Left ventricle myocardium superior (tissue), 1 donor: Measurements from ENCODE around the gene CAPN15. TPM values are rescaled to one million over a fixed set of nuclear protein-coding genes. Genes with fewer than 3 reads are reported as not detected.
"Not testable (repeated sequence)": the region's sequence is repeated elsewhere in the genome, so short reads cannot be mapped to it uniquely, and the experiment has no call there.

Experiments
- ATAC-seq: fragments of 200-7000 bp; cut with Tn5 transposase; one replicate; pipeline ENCODE4 v1.9.1; 2020; ENCODE audit warnings: mild to moderate bottlenecking, moderate library complexity
- DNase-seq: peaks from one replicate; pipeline ENCODE4 v3.0.0-alpha.2; 2020
- intact Hi-C: fragments of 100-400 bp; cut with micrococcal nuclease; formaldehyde crosslinking; loops from one replicate; pipeline ENCODE4 v1.11.0; 2022
- long read RNA-seq: library from polyadenylated mRNA; unstranded; transcript quantifications from one replicate; pipeline ENCODE4 v2.0.0, GENCODE V29; 2021
- total RNA-seq: library from RNA; stranded (reverse); fragmentation: NEBNext Ultra II Directional; extraction: Animal tissue kit (Norgen Biotek cat#: 25700); gene quantifications from one replicate; pipeline ENCODE4 v1.2.1, GENCODE V29; 2021
- donor health status: DM: no; HTN: yes; CAD: no; lungs with severe emphysema.

The CAPN15 gene
- 17.8 TPM for total RNA-seq
- long read RNA-seq, partial matches to known transcripts: 3 of 11 reads
- long read RNA-seq, other reads (novel, unspliced or antisense): 7 of 11 reads

- peak; percentile 93 for DNase-seq
- intact Hi-C loops: no loop called here
- peak; percentile 91 for ATAC-seq
These were observed at the start of gene CAPN15 for GRCh38 chr16:527015-527903. TSS of gene CAPN15 (plus strand) at chr16:527712. CDS start at chr16:546839, 19,127 bp downstream.

- intact Hi-C loops, ATAC-seq, DNase-seq: not testable (repeated sequence)
These were observed 49.2 kb upstream of the CAPN15 start for GRCh38 chr16:478287-478686.

GRCh38 chr16:482468-483185 lies 44.9 kb upstream of the CAPN15 start:
- ATAC-seq (peak; percentile 34), DNase-seq (no peak)
- intact Hi-C loops: no loop called here

- intact Hi-C loops: no loop called here
- DNase-seq (no peak), ATAC-seq (peak; percentile 87)
These were observed 44.0 kb upstream of the CAPN15 start for GRCh38 chr16:483341-484075.

GRCh38 chr16:489606-490005 lies 37.9 kb upstream of the CAPN15 start:
- DNase-seq (no peak), ATAC-seq (no peak)
- intact Hi-C loops: no loop called here

- DNase-seq (no peak), ATAC-seq (no peak)
- intact Hi-C loops: no loop called here
These were observed 36.7 kb upstream of the CAPN15 start for GRCh38 chr16:490768-491167.

- ATAC-seq: no peak
- intact Hi-C loops: no loop called here
These were observed 36.1 kb upstream of the CAPN15 start for GRCh38 chr16:491220-491919.

GRCh38 chr16:492211-492875 lies 35.2 kb upstream of the CAPN15 start:
- DNase-seq: no peak
- ATAC-seq: peak; percentile 35
- intact Hi-C loops: no loop called here

More at GRCh38 chr16:491220-491919, 36.1 kb upstream of the CAPN15 start:
- no peak for DNase-seq

GRCh38 chr16:494676-495075 lies 32.8 kb upstream of the CAPN15 start:
- DNase-seq, intact Hi-C loops, ATAC-seq: not testable (repeated sequence)

- intact Hi-C loops: no loop called here
- ATAC-seq (peak; percentile 40), DNase-seq (no peak)
These were observed 32.3 kb upstream of the CAPN15 start for GRCh38 chr16:495127-495748.

GRCh38 chr16:496097-496886 lies 31.2 kb upstream of the CAPN15 start:
- ATAC-seq: no peak
- DNase-seq: no peak
- intact Hi-C loops: no loop called here

GRCh38 chr16:497258-497657 lies 30.3 kb upstream of the CAPN15 start:
- intact Hi-C loops: no loop called here
- DNase-seq: no peak
- ATAC-seq: no peak

- DNase-seq (no peak), ATAC-seq (no peak)
- intact Hi-C loops: no loop called here
These were observed 27.6 kb upstream of the CAPN15 start for GRCh38 chr16:499924-500323.

- peak; percentile 83 for ATAC-seq
- intact Hi-C loops: no loop called here
- peak; percentile 81 for DNase-seq
These were observed 26.8 kb upstream of the CAPN15 start for GRCh38 chr16:500709-501108.

GRCh38 chr16:502179-502943 lies 25.2 kb upstream of the CAPN15 start:
- DNase-seq (no peak), ATAC-seq (peak; percentile 63)
- intact Hi-C loops: no loop called here
